ENCODE results near the gene CAMSAP1. TPM values are rescaled to one million over a fixed set of nuclear protein-coding genes. Genes with fewer than 3 reads are reported as not detected.
"Not testable (repeated sequence)": the region's sequence is repeated elsewhere in the genome, so short reads cannot be mapped to it uniquely, and the experiment has no call there.

CAMSAP1 gene
- polyA plus RNA-seq, 3 donors, result 0.71 to 9.0 (median 0.75) TPM

DNA sequence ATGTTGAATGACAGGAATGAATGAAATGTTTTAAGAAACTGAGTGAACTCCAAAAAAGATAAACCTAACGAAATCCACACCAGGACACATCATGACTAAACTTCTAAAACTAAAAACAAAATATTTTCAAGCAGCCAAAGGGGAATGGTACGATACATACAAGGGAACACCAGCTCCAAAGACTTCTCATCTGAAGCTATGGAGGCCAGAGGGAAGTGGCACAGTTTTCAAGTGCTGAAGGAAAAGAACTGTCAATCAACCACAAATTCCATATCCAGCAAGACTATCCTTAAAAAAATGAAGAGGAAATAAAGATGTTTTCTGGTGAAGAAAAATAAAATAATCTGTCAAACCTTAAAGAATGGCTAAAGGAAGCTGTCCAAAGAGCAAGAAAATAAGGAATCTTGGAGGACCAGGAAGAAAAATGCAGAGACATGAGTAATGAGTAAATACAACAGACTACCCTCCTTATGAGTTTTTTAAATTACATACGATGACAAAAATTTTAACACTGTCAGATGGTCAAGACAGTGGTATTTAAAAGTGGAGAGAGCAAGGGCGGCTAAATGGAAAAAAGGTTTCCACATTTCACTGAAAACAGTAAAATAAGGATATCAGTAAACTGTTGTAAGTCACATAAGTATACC is 12.0 kb downstream of the CAMSAP1 start:
- Mint-ChIP-seq H3K27me3 (ENCODE audit: low read depth in 3 of 3) (peaks cover 0 to 2% (median 0%) of the 10 kb centered on the region in 3 donors), H3K36me3 (peaks cover 18 to 21% of the 10 kb centered on the region in 2 donors), H3K4me1 (peaks cover 37% of the 10 kb centered on the region), H3K9me3 (peaks cover 0 to 7% (median 2%) of the 10 kb centered on the region in 7 donors), H3K4me3 (no peak overlapping the region), H3K27ac (peak overlapping the region in 1 of 7 donors; percentile 21)
- intact Hi-C loops (cut with micrococcal nuclease), result no loop called here
- Histone ChIP-seq H3K9ac (ENCODE audit: insufficient read depth, low read length, poor library complexity, severe bottlenecking) (no peak overlapping the region), H3K27me3 (ENCODE audit: control insufficient read depth in 2 of 2, insufficient read depth in 2 of 2, low read length in 2 of 2) (no peaks in the 10 kb centered on the region), H3K9me3 (replicated peaks in 1 of 2; ENCODE audit: control insufficient read depth in 1 of 2, insufficient read depth in 1 of 2, low read length in 2 of 2) (no peaks in the 10 kb centered on the region), H3K79me2 (ENCODE audit: insufficient read depth, low read length) (peaks cover 96% of the 10 kb centered on the region), H2AFZ (ENCODE audit: insufficient read depth, low read depth, low read length, poor library complexity, severe bottlenecking) (no peak overlapping the region), H3K4me3 (replicated peaks in 1 of 3; ENCODE audit: low read depth in 2 of 3, low read length in 3 of 3) (no peak overlapping the region), H3K4me1 (ENCODE audit: control insufficient read depth in 1 of 2, insufficient read depth in 2 of 2, low read length in 2 of 2) (peaks cover 4 to 26% of the 10 kb centered on the region in 2 donors), H3K36me3 (replicated peaks in 1 of 2; ENCODE audit: control insufficient read depth in 1 of 2, insufficient read depth in 2 of 2, low read length in 2 of 2) (no peaks in the 10 kb centered on the region), H3K4me2 (replicated peaks; ENCODE audit: extremely low read depth, low read length, poor library complexity, severe bottlenecking) (no peak overlapping the region), H3K27ac (ENCODE audit: low read depth in 1 of 2, low read length in 2 of 2) (no peak overlapping the region), H4K20me1 (ENCODE audit: insufficient read depth, low read length) (peaks cover 95% of the 10 kb centered on the region)
- TF ChIP-seq, protein P1, sequence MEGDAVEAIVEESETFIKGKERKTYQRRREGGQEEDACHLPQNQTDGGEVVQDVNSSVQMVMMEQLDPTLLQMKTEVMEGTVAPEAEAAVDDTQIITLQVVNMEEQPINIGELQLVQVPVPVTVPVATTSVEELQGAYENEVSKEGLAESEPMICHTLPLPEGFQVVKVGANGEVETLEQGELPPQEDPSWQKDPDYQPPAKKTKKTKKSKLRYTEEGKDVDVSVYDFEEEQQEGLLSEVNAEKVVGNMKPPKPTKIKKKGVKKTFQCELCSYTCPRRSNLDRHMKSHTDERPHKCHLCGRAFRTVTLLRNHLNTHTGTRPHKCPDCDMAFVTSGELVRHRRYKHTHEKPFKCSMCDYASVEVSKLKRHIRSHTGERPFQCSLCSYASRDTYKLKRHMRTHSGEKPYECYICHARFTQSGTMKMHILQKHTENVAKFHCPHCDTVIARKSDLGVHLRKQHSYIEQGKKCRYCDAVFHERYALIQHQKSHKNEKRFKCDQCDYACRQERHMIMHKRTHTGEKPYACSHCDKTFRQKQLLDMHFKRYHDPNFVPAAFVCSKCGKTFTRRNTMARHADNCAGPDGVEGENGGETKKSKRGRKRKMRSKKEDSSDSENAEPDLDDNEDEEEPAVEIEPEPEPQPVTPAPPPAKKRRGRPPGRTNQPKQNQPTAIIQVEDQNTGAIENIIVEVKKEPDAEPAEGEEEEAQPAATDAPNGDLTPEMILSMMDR (IDR thresholded peaks at IDR 0.05), result no peak
- no peak for DNase-seq
- WGBS (ENCODE audit: insufficient coverage), result no CpG with 5 or more reads among the region's 4 CpGs

DNA sequence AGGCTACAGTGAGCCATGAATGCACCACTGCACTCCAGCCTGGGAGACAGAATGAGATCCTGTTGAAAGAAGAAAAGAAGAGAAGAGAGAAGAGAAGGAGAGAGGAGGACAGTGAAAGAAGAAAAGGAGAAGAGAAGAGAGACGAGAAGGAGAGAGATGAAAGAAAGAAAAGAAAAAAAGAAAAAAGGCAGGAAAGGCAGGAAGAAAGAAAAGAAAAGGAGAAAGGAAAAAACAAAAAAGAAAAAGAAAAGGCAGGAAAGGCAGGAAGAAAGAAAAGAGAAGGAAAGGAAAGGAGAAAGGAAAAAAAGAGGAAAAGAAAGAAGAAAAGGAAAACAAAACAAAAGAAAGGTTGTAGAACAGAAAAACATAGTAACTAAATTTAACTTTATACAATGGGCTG is 14.2 kb downstream of the CAMSAP1 start:
- Mint-ChIP-seq H3K4me3 (no peak overlapping the region), H3K4me1 (peaks cover 42% of the 10 kb centered on the region), H3K27ac (peak overlapping the region in 2 of 7 donors; percentile 38 to 76), H3K9me3 (peaks cover 0 to 7% (median 2%) of the 10 kb centered on the region in 7 donors), H3K36me3 (peaks cover 12 to 19% of the 10 kb centered on the region in 2 donors), H3K27me3 (ENCODE audit: low read depth in 3 of 3) (peaks cover 0 to 2% (median 0%) of the 10 kb centered on the region in 3 donors)
- H4K20me1 ChIP-seq (ENCODE audit: insufficient read depth, low read length), result peaks cover 98% of the 10 kb centered on the region
- H3K9me3 ChIP-seq (replicated peaks in 1 of 2; ENCODE audit: control insufficient read depth in 1 of 2, insufficient read depth in 1 of 2, low read length in 2 of 2), result no peaks in the 10 kb centered on the region
- peaks cover 96% of the 10 kb centered on the region for H3K79me2 ChIP-seq (ENCODE audit: insufficient read depth, low read length)
- H3K4me2 ChIP-seq (replicated peaks; ENCODE audit: extremely low read depth, low read length, poor library complexity, severe bottlenecking), result no peak overlapping the region
- no peak overlapping the region for H3K27ac ChIP-seq (ENCODE audit: low read depth in 1 of 2, low read length in 2 of 2)
- H3K9ac ChIP-seq (ENCODE audit: insufficient read depth, low read length, poor library complexity, severe bottlenecking), result no peak overlapping the region
- no peak for DNase-seq
- WGBS (ENCODE audit: insufficient coverage), result 100% methylated on average over 1 of the region's 1 CpG
- no peak overlapping the region for H2AFZ ChIP-seq (ENCODE audit: insufficient read depth, low read depth, low read length, poor library complexity, severe bottlenecking)
- H3K4me3 ChIP-seq (replicated peaks in 1 of 3; ENCODE audit: low read depth in 2 of 3, low read length in 3 of 3), result no peak overlapping the region
- no peaks in the 10 kb centered on the region for H3K27me3 ChIP-seq (ENCODE audit: control insufficient read depth in 2 of 2, insufficient read depth in 2 of 2, low read length in 2 of 2)
- intact Hi-C loops (cut with micrococcal nuclease), result no loop called here
- TF ChIP-seq, protein P1 (IDR thresholded peaks at IDR 0.05), result no peak
- H3K4me1 ChIP-seq (ENCODE audit: control insufficient read depth in 1 of 2, insufficient read depth in 2 of 2, low read length in 2 of 2), result peaks cover 9 to 26% of the 10 kb centered on the region in 2 donors
- no peaks in the 10 kb centered on the region for H3K36me3 ChIP-seq (replicated peaks in 1 of 2; ENCODE audit: control insufficient read depth in 1 of 2, insufficient read depth in 2 of 2, low read length in 2 of 2)

DNA sequence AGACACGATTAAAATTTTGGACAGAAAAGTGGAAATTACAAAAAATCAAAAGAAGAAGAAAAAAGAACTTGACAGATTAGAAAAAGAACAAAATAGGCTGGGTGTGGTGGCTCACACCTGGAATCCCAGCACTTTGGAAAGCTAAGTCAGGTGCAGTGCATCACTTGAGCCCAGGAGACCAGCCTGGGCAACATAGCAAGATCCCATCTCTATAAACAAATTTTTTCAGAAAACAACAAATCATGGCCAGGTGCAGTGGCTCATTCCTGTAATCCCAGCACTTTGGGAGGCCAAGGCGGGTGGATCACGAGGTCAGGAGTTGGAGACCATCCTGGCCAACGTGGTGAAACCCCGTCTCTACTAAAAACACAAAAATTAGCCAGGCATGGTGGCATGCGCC is 15.0 kb downstream of the CAMSAP1 start:
- H3K9me3 Mint-ChIP-seq; H3K4me3 Mint-ChIP-seq; H3K9ac ChIP-seq (ENCODE audit: insufficient read depth, low read length, poor library complexity, severe bottlenecking); H3K27ac ChIP-seq (ENCODE audit: low read depth in 1 of 2, low read length in 2 of 2); H3K27ac Mint-ChIP-seq; H3K27me3 ChIP-seq (ENCODE audit: control insufficient read depth in 2 of 2, insufficient read depth in 2 of 2, low read length in 2 of 2); H3K9me3 ChIP-seq (replicated peaks in 1 of 2; ENCODE audit: control insufficient read depth in 1 of 2, insufficient read depth in 1 of 2, low read length in 2 of 2); H3K4me3 ChIP-seq (replicated peaks in 1 of 3; ENCODE audit: low read depth in 2 of 3, low read length in 3 of 3); H3K36me3 ChIP-seq (replicated peaks in 1 of 2; ENCODE audit: control insufficient read depth in 1 of 2, insufficient read depth in 2 of 2, low read length in 2 of 2); H2AFZ ChIP-seq (ENCODE audit: insufficient read depth, low read depth, low read length, poor library complexity, severe bottlenecking); H3K4me2 ChIP-seq (replicated peaks; ENCODE audit: extremely low read depth, low read length, poor library complexity, severe bottlenecking); DNase-seq; H3K27me3 Mint-ChIP-seq (ENCODE audit: low read depth in 3 of 3); intact Hi-C loops (cut with micrococcal nuclease): not testable (repeated sequence)
- H4K20me1 ChIP-seq (ENCODE audit: insufficient read depth, low read length), result peaks cover 98% of the 10 kb centered on the region
- peaks cover 17 to 33% of the 10 kb centered on the region in 2 donors for H3K4me1 ChIP-seq (ENCODE audit: control insufficient read depth in 1 of 2, insufficient read depth in 2 of 2, low read length in 2 of 2)
- 98% methylated on average over 5 of the region's 6 CpGs for WGBS (ENCODE audit: insufficient coverage)
- H3K4me1 Mint-ChIP-seq, result peaks cover 49% of the 10 kb centered on the region
- peaks cover 9 to 13% of the 10 kb centered on the region in 2 donors for H3K36me3 Mint-ChIP-seq
- H3K79me2 ChIP-seq (ENCODE audit: insufficient read depth, low read length), result peaks cover 91% of the 10 kb centered on the region

Measured in CD14-positive monocyte (primary cell).